Tibial nerve (tissue), 4 donors: Measurements from ENCODE around the gene FRAS1. TPM values are rescaled to one million over a fixed set of nuclear protein-coding genes. Genes with fewer than 3 reads are reported as not detected.
"Not testable (repeated sequence)": the region's sequence is repeated elsewhere in the genome, so short reads cannot be mapped to it uniquely, and the experiment has no call there.

Experiments used
- DNase-seq, 2 donors: peaks; one replicate each; pipeline ENCODE4 v3.0.0-alpha.2; 2019; ENCODE audit warnings: low spot score in 2 of 2
- H3K27ac ChIP-seq, 4 donors: fragments of 200-600 bp; sonication (generic) in 3 of 4; one replicate each; pipeline ENCODE4 v1.5.1; 2017 to 2019; ENCODE audit warnings: mild to moderate bottlenecking in 1 of 4
- H3K27me3 ChIP-seq, 2 donors: fragments of 200-600 bp; sonication (generic) in 1 of 2; one replicate each; pipeline versions ENCODE4 v1.5.1 to v1.6.0; 2017 to 2019
- H3K36me3 ChIP-seq, 3 donors: fragments of 200-600 bp; sonication (generic); one replicate each; pipeline ENCODE4 v1.5.1; 2018 to 2019
- H3K4me1 ChIP-seq, 4 donors: fragments of 200-600 bp; sonication (generic) in 3 of 4; one replicate each; pipeline ENCODE4 v1.5.1; 2017 to 2019
- H3K4me3 ChIP-seq, 4 donors: fragments of 200-600 bp; sonication (generic) in 3 of 4; one replicate each; pipeline ENCODE4 v1.5.1; 2017 to 2019; ENCODE audit warnings: mild to moderate bottlenecking in 1 of 4, moderate library complexity in 1 of 4
- H3K9me3 ChIP-seq, 4 donors: fragments of 200-600 bp; sonication (generic) in 3 of 4; one replicate each; pipeline ENCODE4 v1.5.1; 2017 to 2019
- CTCF ChIP-seq, 5 experiments: fragments of 200-600 bp in 3 of 5; fragments of 450-650 bp in 2 of 5; sonication (generic) in 3 of 5; IDR thresholded peaks; one replicate each; pipeline ENCODE4 v1.5.1; 2016 to 2019; ENCODE audit warnings: antibody characterized with exemption in 5 of 5, mild to moderate bottlenecking in 3 of 5, moderate library complexity in 2 of 5
- EP300 ChIP-seq, 2 donors: sonication (generic); formaldehyde crosslinking; IDR thresholded peaks; one replicate each; pipeline ENCODE4 v1.6.1; 2017; ENCODE audit warnings: antibody characterized with exemption in 2 of 2, mild to moderate bottlenecking in 1 of 2
- POLR2A ChIP-seq, 2 donors: fragments of 450-650 bp; IDR thresholded peaks; one replicate each; pipeline ENCODE4 v1.6.1; 2017; ENCODE audit warnings: antibody characterized with exemption in 2 of 2, mild to moderate bottlenecking in 2 of 2, moderate library complexity in 2 of 2
- WGBS, 2 donors: methylation state at CpG; one replicate each; pipeline ENCODE4 v1.1.5; 2018; 5-methylcytosine and 5-hydroxymethylcytosine counted together
- total RNA-seq, 4 donors: library from RNA; depleted of rRNA; stranded (reverse); fragments of >200 nt; gene quantifications; one replicate each; pipeline ENCODE4 v1.1.0, GENCODE V29; 2016

The FRAS1 gene
- total RNA-seq, 4 donors from 2014 or later = 3.9 to 6.6 (median 5.1) TPM

GRCh38 chr4:78297116-78297800 is 240.1 kb downstream of the FRAS1 start:
- 30 to 34% methylated on average over 3 of the region's 3 CpGs for WGBS, 2 donors

GRCh38 chr4:78298618-78299017 is 241.5 kb downstream of the FRAS1 start:
- Histone ChIP-seq H3K4me3 (no peak overlapping the region), H3K9me3 (no peaks in the 10 kb centered on the region), H3K36me3 (no peaks in the 10 kb centered on the region), H3K4me1 (peaks cover 0 to 19% (median 0%) of the 10 kb centered on the region in 4 donors), H3K27me3 (no peaks in the 10 kb centered on the region), H3K27ac (no peak overlapping the region)
- no peak for TF ChIP-seq POLR2A (IDR thresholded peaks at IDR 0.05)
- DNase-seq = no peak

More at GRCh38 chr4:78297116-78297800, 240.1 kb downstream of the FRAS1 start:
- no peaks in the 10 kb centered on the region for H3K36me3 ChIP-seq
- H3K27ac ChIP-seq = peak overlapping the region in 1 of 4 donors; percentile 27
- no peak overlapping the region for H3K4me3 ChIP-seq
- DNase-seq = peak in 1 of 2 donors; percentile 29
- TF ChIP-seq POLR2A (IDR thresholded peaks at IDR 0.05) (no peak), EP300 (IDR thresholded peaks at IDR 0.05) (peak in 1 of 2 donors; percentile 23)
- H3K9me3 ChIP-seq = no peaks in the 10 kb centered on the region
- H3K4me1 ChIP-seq = peaks cover 0 to 19% (median 0%) of the 10 kb centered on the region in 4 donors
- H3K27me3 ChIP-seq = no peaks in the 10 kb centered on the region

GRCh38 chr4:78299565-78299972 is 242.4 kb downstream of the FRAS1 start:
- TF ChIP-seq EP300 (IDR thresholded peaks at IDR 0.05) (no peak), CTCF (IDR thresholded peaks at IDR 0.05) (no peak)
- Histone ChIP-seq H3K27me3 (no peaks in the 10 kb centered on the region), H3K36me3 (no peaks in the 10 kb centered on the region), H3K27ac (no peak overlapping the region), H3K4me1 (peaks cover 0 to 17% (median 0%) of the 10 kb centered on the region in 4 donors), H3K4me3 (no peak overlapping the region), H3K9me3 (no peaks in the 10 kb centered on the region)
- no peak for DNase-seq
- WGBS, 2 donors = 56 to 69% methylated on average over 2 of the region's 2 CpGs

GRCh38 chr4:78307263-78307662 is 250.1 kb downstream of the FRAS1 start:
- H3K4me1 ChIP-seq, H3K36me3 ChIP-seq, H3K27me3 ChIP-seq, H3K9me3 ChIP-seq, H3K27ac ChIP-seq, H3K4me3 ChIP-seq, DNase-seq: not testable (repeated sequence)
- 78 to 93% methylated on average over 13 to 16 of the region's 16 CpGs for WGBS, 2 donors

GRCh38 chr4:78308517-78308916 is 251.4 kb downstream of the FRAS1 start:
- Histone ChIP-seq H3K36me3 (peaks cover 0 to 10% (median 0%) of the 10 kb centered on the region in 3 donors), H3K4me1 (no peaks in the 10 kb centered on the region), H3K27me3 (no peaks in the 10 kb centered on the region), H3K9me3 (no peaks in the 10 kb centered on the region), H3K27ac (no peak overlapping the region), H3K4me3 (no peak overlapping the region)
- TF ChIP-seq EP300 (IDR thresholded peaks at IDR 0.05) (no peak), CTCF (IDR thresholded peaks at IDR 0.05) (no peak), POLR2A (IDR thresholded peaks at IDR 0.05) (no peak)
- DNase-seq = no peak
- 73 to 75% methylated on average over 4 of the region's 4 CpGs for WGBS, 2 donors

GRCh38 chr4:78309352-78309751 is 252.2 kb downstream of the FRAS1 start:
- no peak for DNase-seq
- H3K27ac ChIP-seq = no peak overlapping the region
- no peak overlapping the region for H3K4me3 ChIP-seq
- H3K9me3 ChIP-seq = no peaks in the 10 kb centered on the region
- H3K4me1 ChIP-seq = no peaks in the 10 kb centered on the region
- no peaks in the 10 kb centered on the region for H3K27me3 ChIP-seq
- TF ChIP-seq POLR2A (IDR thresholded peaks at IDR 0.05) (no peak), CTCF (IDR thresholded peaks at IDR 0.05) (no peak), EP300 (IDR thresholded peaks at IDR 0.05) (no peak)
- H3K36me3 ChIP-seq = peaks cover 0 to 10% (median 0%) of the 10 kb centered on the region in 3 donors
- WGBS, 2 donors = 97 to 100% methylated on average over 2 of the region's 2 CpGs
